ENCODE data around the gene MFSD6.

Gene MFSD6

GRCh38 chr2:190500054-190500502, 91.9 kb downstream of the MFSD6 start:
- Histone ChIP-seq H3K27me3 (replicated peaks in 2 of 5; ENCODE audit: control insufficient read depth in 4 of 5, insufficient read depth in 5 of 5, low read length in 4 of 5) (no peaks in the 10 kb centered on the region), H3K27ac (ENCODE audit: insufficient read depth in 1 of 2, low read depth in 1 of 2, low read length in 2 of 2, poor library complexity in 1 of 2, severe bottlenecking in 2 of 2) (no peak overlapping the region), H3K36me3 (ENCODE audit: control insufficient read depth in 4 of 4, insufficient read depth in 4 of 4, low read length in 3 of 4) (peaks cover 19 to 70% (median 37%) of the 10 kb centered on the region in 4 experiments), H3K9me3 (ENCODE audit: control extremely low read depth in 1 of 5, control insufficient read depth in 4 of 5, insufficient read depth in 2 of 5, low read depth in 1 of 5, low read length in 4 of 5) (no peaks in the 10 kb centered on the region), H3K4me3 (ENCODE audit: control insufficient read depth in 1 of 7, extremely low read depth in 1 of 7, insufficient read depth in 4 of 7, low read depth in 2 of 7, low read length in 6 of 7) (no peak overlapping the region), H3K4me1 (ENCODE audit: control extremely low read depth in 1 of 4, control insufficient read depth in 4 of 4, insufficient read depth in 4 of 4, low read length in 3 of 4) (no peaks in the 10 kb centered on the region)
- ChIA-PET CTCF (interaction anchor here (2.0 to 2.6 kb wide), 2 partner anchors 10 to 12 kb away, joined by 6 to 11 read pairs; no protein-coding TSS in a partner anchor), POLR2A (no interaction called here)
- WGBS (ENCODE audit: insufficient coverage), result 100% methylated on average over 4 of the region's 7 CpGs
- no peak for DNase-seq

- Histone ChIP-seq H3K27ac (ENCODE audit: insufficient read depth in 1 of 2, low read depth in 1 of 2, low read length in 2 of 2, poor library complexity in 1 of 2, severe bottlenecking in 2 of 2) (no peak overlapping the region), H3K4me3 (ENCODE audit: control insufficient read depth in 1 of 7, extremely low read depth in 1 of 7, insufficient read depth in 4 of 7, low read depth in 2 of 7, low read length in 6 of 7) (no peak overlapping the region), H3K36me3 (ENCODE audit: control insufficient read depth in 4 of 4, insufficient read depth in 4 of 4, low read length in 3 of 4) (peaks cover 19 to 80% (median 45%) of the 10 kb centered on the region in 4 experiments), H3K9me3 (ENCODE audit: control extremely low read depth in 1 of 5, control insufficient read depth in 4 of 5, insufficient read depth in 2 of 5, low read depth in 1 of 5, low read length in 4 of 5) (no peaks in the 10 kb centered on the region), H3K27me3 (replicated peaks in 2 of 5; ENCODE audit: control insufficient read depth in 4 of 5, insufficient read depth in 5 of 5, low read length in 4 of 5) (no peaks in the 10 kb centered on the region), H3K4me1 (ENCODE audit: control extremely low read depth in 1 of 4, control insufficient read depth in 4 of 4, insufficient read depth in 4 of 4, low read length in 3 of 4) (no peaks in the 10 kb centered on the region)
- POLR2A ChIA-PET, result no interaction called here
- DNase-seq, result no peak
- WGBS (ENCODE audit: insufficient coverage), result 93% methylated on average over 3 of the region's 5 CpGs
- CTCF ChIA-PET, result interaction anchor here (0.6 to 2.6 kb wide), 5 partner anchors 9 to 90 kb away, joined by 3 to 11 read pairs (median 4); no protein-coding TSS in a partner anchor
Observed at GRCh38 chr2:190501231-190501630, 93.1 kb downstream of the MFSD6 start.

- DNase-seq, result no peak
- Histone ChIP-seq H3K36me3 (ENCODE audit: control insufficient read depth in 4 of 4, insufficient read depth in 4 of 4, low read length in 3 of 4) (peaks cover 19 to 86% (median 49%) of the 10 kb centered on the region in 4 experiments), H3K9me3 (ENCODE audit: control extremely low read depth in 1 of 5, control insufficient read depth in 4 of 5, insufficient read depth in 2 of 5, low read depth in 1 of 5, low read length in 4 of 5) (no peaks in the 10 kb centered on the region), H3K27me3 (replicated peaks in 2 of 5; ENCODE audit: control insufficient read depth in 4 of 5, insufficient read depth in 5 of 5, low read length in 4 of 5) (no peaks in the 10 kb centered on the region), H3K4me3 (ENCODE audit: control insufficient read depth in 1 of 7, extremely low read depth in 1 of 7, insufficient read depth in 4 of 7, low read depth in 2 of 7, low read length in 6 of 7) (no peak overlapping the region), H3K27ac (ENCODE audit: insufficient read depth in 1 of 2, low read depth in 1 of 2, low read length in 2 of 2, poor library complexity in 1 of 2, severe bottlenecking in 2 of 2) (no peak overlapping the region), H3K4me1 (ENCODE audit: control extremely low read depth in 1 of 4, control insufficient read depth in 4 of 4, insufficient read depth in 4 of 4, low read length in 3 of 4) (peaks cover 0 to 2% (median 0%) of the 10 kb centered on the region in 4 experiments)
- WGBS (ENCODE audit: insufficient coverage), result 100% methylated on average over 1 of the region's 3 CpGs
- CTCF ChIA-PET, result interaction anchor here (0.6 to 2.6 kb wide), 5 partner anchors 8 to 91 kb away, joined by 3 to 11 read pairs (median 4); no protein-coding TSS in a partner anchor
- POLR2A ChIA-PET, result no interaction called here
Observed at GRCh38 chr2:190501702-190502407, 93.7 kb downstream of the MFSD6 start.

GRCh38 chr2:190503088-190503487, 94.9 kb downstream of the MFSD6 start:
- 100% methylated on average over 3 of the region's 3 CpGs for WGBS (ENCODE audit: insufficient coverage)
- Histone ChIP-seq H3K4me3 (ENCODE audit: control insufficient read depth in 1 of 7, extremely low read depth in 1 of 7, insufficient read depth in 4 of 7, low read depth in 2 of 7, low read length in 6 of 7) (no peak overlapping the region), H3K27me3 (replicated peaks in 2 of 5; ENCODE audit: control insufficient read depth in 4 of 5, insufficient read depth in 5 of 5, low read length in 4 of 5) (no peaks in the 10 kb centered on the region), H3K27ac (ENCODE audit: insufficient read depth in 1 of 2, low read depth in 1 of 2, low read length in 2 of 2, poor library complexity in 1 of 2, severe bottlenecking in 2 of 2) (no peak overlapping the region), H3K36me3 (ENCODE audit: control insufficient read depth in 4 of 4, insufficient read depth in 4 of 4, low read length in 3 of 4) (peaks cover 16 to 80% (median 47%) of the 10 kb centered on the region in 4 experiments), H3K4me1 (ENCODE audit: control extremely low read depth in 1 of 4, control insufficient read depth in 4 of 4, insufficient read depth in 4 of 4, low read length in 3 of 4) (peaks cover 0 to 6% (median 0%) of the 10 kb centered on the region in 4 experiments), H3K9me3 (ENCODE audit: control extremely low read depth in 1 of 5, control insufficient read depth in 4 of 5, insufficient read depth in 2 of 5, low read depth in 1 of 5, low read length in 4 of 5) (no peaks in the 10 kb centered on the region)
- ChIA-PET CTCF (interaction anchor here (0.5 to 1.5 kb wide), 4 partner anchors 14 to 121 kb away, joined by 3 to 4 read pairs (median 4); no protein-coding TSS in a partner anchor), POLR2A (no interaction called here)
- DNase-seq, result no peak

- Histone ChIP-seq H3K4me1 (ENCODE audit: control extremely low read depth in 1 of 4, control insufficient read depth in 4 of 4, insufficient read depth in 4 of 4, low read length in 3 of 4) (peaks cover 0 to 6% (median 0%) of the 10 kb centered on the region in 4 experiments), H3K36me3 (ENCODE audit: control insufficient read depth in 4 of 4, insufficient read depth in 4 of 4, low read length in 3 of 4) (peaks cover 10 to 78% (median 52%) of the 10 kb centered on the region in 4 experiments), H3K27ac (ENCODE audit: insufficient read depth in 1 of 2, low read depth in 1 of 2, low read length in 2 of 2, poor library complexity in 1 of 2, severe bottlenecking in 2 of 2) (no peak overlapping the region), H3K9me3 (ENCODE audit: control extremely low read depth in 1 of 5, control insufficient read depth in 4 of 5, insufficient read depth in 2 of 5, low read depth in 1 of 5, low read length in 4 of 5) (no peaks in the 10 kb centered on the region), H3K4me3 (ENCODE audit: control insufficient read depth in 1 of 7, extremely low read depth in 1 of 7, insufficient read depth in 4 of 7, low read depth in 2 of 7, low read length in 6 of 7) (no peak overlapping the region), H3K27me3 (replicated peaks in 2 of 5; ENCODE audit: control insufficient read depth in 4 of 5, insufficient read depth in 5 of 5, low read length in 4 of 5) (no peaks in the 10 kb centered on the region)
- DNase-seq, result no peak
- CTCF ChIA-PET, result no interaction called here
- 100% methylated on average over 2 of the region's 3 CpGs for WGBS (ENCODE audit: insufficient coverage)
- POLR2A ChIA-PET, result no interaction called here
Observed at GRCh38 chr2:190504912-190505311, 96.8 kb downstream of the MFSD6 start.

GRCh38 chr2:190505696-190506095, 97.5 kb downstream of the MFSD6 start:
- POLR2A ChIA-PET, result no interaction called here

GRCh38 chr2:190506666-190507065, 98.5 kb downstream of the MFSD6 start:
- Histone ChIP-seq H3K4me3 (ENCODE audit: control insufficient read depth in 1 of 7, extremely low read depth in 1 of 7, insufficient read depth in 4 of 7, low read depth in 2 of 7, low read length in 6 of 7) (no peak overlapping the region), H3K36me3 (ENCODE audit: control insufficient read depth in 4 of 4, insufficient read depth in 4 of 4, low read length in 3 of 4) (peaks cover 6 to 65% (median 47%) of the 10 kb centered on the region in 4 experiments), H3K27me3 (replicated peaks in 2 of 5; ENCODE audit: control insufficient read depth in 4 of 5, insufficient read depth in 5 of 5, low read length in 4 of 5) (no peaks in the 10 kb centered on the region), H3K4me1 (ENCODE audit: control extremely low read depth in 1 of 4, control insufficient read depth in 4 of 4, insufficient read depth in 4 of 4, low read length in 3 of 4) (peaks cover 0 to 6% (median 0%) of the 10 kb centered on the region in 4 experiments), H3K27ac (ENCODE audit: insufficient read depth in 1 of 2, low read depth in 1 of 2, low read length in 2 of 2, poor library complexity in 1 of 2, severe bottlenecking in 2 of 2) (peak overlapping the region in 1 of 2 experiments; percentile 1), H3K9me3 (ENCODE audit: control extremely low read depth in 1 of 5, control insufficient read depth in 4 of 5, insufficient read depth in 2 of 5, low read depth in 1 of 5, low read length in 4 of 5) (no peaks in the 10 kb centered on the region)
- CTCF ChIA-PET, result interaction anchor here (1.1 kb wide), 1 partner anchor 88 kb away, joined by 3 read pairs; no protein-coding TSS in a partner anchor
- POLR2A ChIA-PET, result no interaction called here
- no CpG with 5 or more reads among the region's 2 CpGs for WGBS (ENCODE audit: insufficient coverage)
- no peak for DNase-seq

More at GRCh38 chr2:190505696-190506095, 97.5 kb downstream of the MFSD6 start:
- CTCF ChIA-PET, result no interaction called here
- H3K9me3 ChIP-seq (ENCODE audit: control extremely low read depth in 1 of 5, control insufficient read depth in 4 of 5, insufficient read depth in 2 of 5, low read depth in 1 of 5, low read length in 4 of 5), result no peaks in the 10 kb centered on the region
- peaks cover 9 to 71% (median 51%) of the 10 kb centered on the region in 4 experiments for H3K36me3 ChIP-seq (ENCODE audit: control insufficient read depth in 4 of 4, insufficient read depth in 4 of 4, low read length in 3 of 4)
- H3K4me3 ChIP-seq (ENCODE audit: control insufficient read depth in 1 of 7, extremely low read depth in 1 of 7, insufficient read depth in 4 of 7, low read depth in 2 of 7, low read length in 6 of 7), result no peak overlapping the region
- H3K27me3 ChIP-seq (replicated peaks in 2 of 5; ENCODE audit: control insufficient read depth in 4 of 5, insufficient read depth in 5 of 5, low read length in 4 of 5), result no peaks in the 10 kb centered on the region
- WGBS (ENCODE audit: insufficient coverage), result no CpG with 5 or more reads among the region's 1 CpG
- DNase-seq, result no peak
- peaks cover 0 to 6% (median 0%) of the 10 kb centered on the region in 4 experiments for H3K4me1 ChIP-seq (ENCODE audit: control extremely low read depth in 1 of 4, control insufficient read depth in 4 of 4, insufficient read depth in 4 of 4, low read length in 3 of 4)
- H3K27ac ChIP-seq (ENCODE audit: insufficient read depth in 1 of 2, low read depth in 1 of 2, low read length in 2 of 2, poor library complexity in 1 of 2, severe bottlenecking in 2 of 2), result no peak overlapping the region
